HL-60 (cell line): ENCODE results near the gene LMF2.

Experiments used
- CTCF ChIP-seq: IDR thresholded peaks from one replicate; pipeline ENCODE4 v1.5.1; 2011; ENCODE audit warnings: low read length, control low read depth, inconsistent platforms; ENCODE audit not compliant: insufficient read depth
- GABPA ChIP-seq: IDR thresholded peaks from 2 replicates; pipeline ENCODE4 v1.6.1; 2012; ENCODE audit warnings: low read depth
- SPI1 ChIP-seq: IDR thresholded peaks from 2 replicates; pipeline ENCODE4 v1.6.1; 2012; ENCODE audit warnings: low read depth, mild to moderate bottlenecking, borderline replicate concordance

- TF ChIP-seq GABPA (no peak), CTCF (no peak), SPI1 (no peak)
Observed at GRCh38 chr22:50473855-50474671, 33.4 kb downstream of the LMF2 start.
